Fibroblast of skin of abdomen (primary cell): ENCODE measurements around the gene RELN.
A peak's percentile ranks its signal among the peaks of the same experiment; 100 is the strongest.

ENCODE experiments used
- DNase-seq: peaks from one replicate; pipeline ENCODE4 v3.0.0-alpha.2; 2013

RELN gene

GRCh38 chr7:103989785-103990767 is 618 bp upstream of the RELN start:
- DNase-seq = peak; percentile 18

- no peak for DNase-seq
Measured at GRCh38 chr7:103988468-103989199, 824 bp downstream of the RELN start.

GRCh38 chr7:103987451-103987850 is 2.0 kb downstream of the RELN start:
- no peak for DNase-seq

- DNase-seq = no peak
Measured at GRCh38 chr7:103985565-103986126, 3.8 kb downstream of the RELN start.

- DNase-seq = no peak
Measured at GRCh38 chr7:103984050-103984449, 5.4 kb downstream of the RELN start.

GRCh38 chr7:103983201-103983977 is 6.1 kb downstream of the RELN start:
- DNase-seq = no peak

- no peak for DNase-seq
Measured at GRCh38 chr7:103981003-103981423, 8.4 kb downstream of the RELN start.

GRCh38 chr7:103972779-103973434 is 16.6 kb downstream of the RELN start:
- no peak for DNase-seq

GRCh38 chr7:103967401-103967800 is 22.1 kb downstream of the RELN start:
- DNase-seq = no peak

- DNase-seq = no peak
Measured at GRCh38 chr7:103966593-103967277, 22.7 kb downstream of the RELN start.

GRCh38 chr7:103964269-103964668 is 25.2 kb downstream of the RELN start:
- no peak for DNase-seq

GRCh38 chr7:103962070-103962469 is 27.4 kb downstream of the RELN start:
- DNase-seq = no peak

- DNase-seq = no peak
Measured at GRCh38 chr7:103958284-103958818, 31.1 kb downstream of the RELN start.

GRCh38 chr7:103955985-103956384 is 33.5 kb downstream of the RELN start:
- no peak for DNase-seq

GRCh38 chr7:103952408-103952807 is 37.0 kb downstream of the RELN start:
- DNase-seq = no peak

- DNase-seq = no peak
Measured at GRCh38 chr7:103951311-103951710, 38.1 kb downstream of the RELN start.

- DNase-seq = no peak
Measured at GRCh38 chr7:103949374-103949773, 40.1 kb downstream of the RELN start.

- DNase-seq = no peak
Measured at GRCh38 chr7:103947026-103947655, 42.3 kb downstream of the RELN start.

GRCh38 chr7:103944230-103944900 is 45.1 kb downstream of the RELN start:
- no peak for DNase-seq

- DNase-seq = no peak
Measured at GRCh38 chr7:103941976-103942375, 47.5 kb downstream of the RELN start.
